ENCODE data around the gene AUTS2. TPM values are rescaled to one million over a fixed set of nuclear protein-coding genes. Genes with fewer than 3 reads are reported as not detected.

Gene AUTS2
- total RNA-seq, 1 experiment from 2014 or later: 50.0 TPM

- TF ChIP-seq SP1 (CRISPR knock-in tag; conservative IDR thresholded peaks at IDR 0.05): no peak
- no peak for TF ChIP-seq USF1 (CRISPR knock-in tag; IDR thresholded peaks at IDR 0.05)
Measured at GRCh38 chr7:70721500-70721899, 1123.2 kb downstream of the AUTS2 start (continued).

GRCh38 chr7:70723339-70723738, 1125.1 kb downstream of the AUTS2 start:
- H3K4me1 Mint-ChIP-seq: peaks cover 72% of the 10 kb centered on the region

More at GRCh38 chr7:70723339-70723738, 1125.1 kb downstream of the AUTS2 start:
- no peak for TF ChIP-seq ZNF396 (CRISPR knock-in tag; IDR thresholded peaks at IDR 0.05; ENCODE audit: borderline replicate concordance)
- no peak for TF ChIP-seq USF2 (CRISPR knock-in tag; IDR thresholded peaks at IDR 0.05)
- no peak for TF ChIP-seq ZNF425 (CRISPR knock-in tag; conservative IDR thresholded peaks at IDR 0.05)
- no peak for TF ChIP-seq E2F1 (CRISPR knock-in tag; IDR thresholded peaks at IDR 0.05)
- TF ChIP-seq PRDM15 (CRISPR knock-in tag; IDR thresholded peaks at IDR 0.05): no peak
- TF ChIP-seq ZNF121 (CRISPR knock-in tag; IDR thresholded peaks at IDR 0.05): no peak
- no peak for TF ChIP-seq E2F5 (CRISPR knock-in tag; IDR thresholded peaks at IDR 0.05)
- no peak for TF ChIP-seq ZNF281 (CRISPR knock-in tag; IDR thresholded peaks at IDR 0.05)
- no peak for TF ChIP-seq STAT6 (CRISPR knock-in tag; conservative IDR thresholded peaks at IDR 0.05; ENCODE audit: low read depth)
- no peak for TF ChIP-seq ATF3 (CRISPR knock-in tag; conservative IDR thresholded peaks at IDR 0.05)
- peaks cover 21% of the 10 kb centered on the region for H3K27me3 Mint-ChIP-seq (ENCODE audit: low read depth)
- ATAC-seq (no peak), DNase-seq (ENCODE audit: low spot score) (no peak)
- no peaks in the 10 kb centered on the region for H3K36me3 Mint-ChIP-seq
- no peak overlapping the region for H3K4me3 Mint-ChIP-seq
- CTCF ChIA-PET: no interaction called here
- no peak overlapping the region for H3K27ac Mint-ChIP-seq
- H3K9me3 Mint-ChIP-seq: no peaks in the 10 kb centered on the region
- POLR2A ChIA-PET: no interaction called here
